K562 (cell line): ENCODE measurements around the gene GMPR2. TPM values are rescaled to one million over a fixed set of nuclear protein-coding genes. Genes with fewer than 3 reads are reported as not detected.
A peak's percentile ranks its signal among the peaks of the same experiment; 100 is the strongest.

Experiments used
- CXXC5 ChIP-seq: fragments of 250-450 bp; sonication (Bioruptor Pico); IDR thresholded peaks from 2 replicates; pipeline ENCODE4 v1.8.0; 2022; ENCODE audit warnings: inconsistent platforms, mild to moderate bottlenecking, moderate library complexity
- ETS2 ChIP-seq: IDR thresholded peaks from 2 replicates; pipeline ENCODE4 v1.6.1; 2016; ENCODE audit warnings: borderline replicate concordance, missing genetic modification characterization, mild to moderate bottlenecking, moderate library complexity, missing compliant biosample characterization; ENCODE audit not compliant: poor library complexity, severe bottlenecking
- NCOA1 ChIP-seq: fragments of 450-650 bp; IDR thresholded peaks from 2 replicates; pipeline ENCODE4 v1.6.1; 2016; ENCODE audit warnings: low read depth
- NR1H2 ChIP-seq: sonication (generic); formaldehyde crosslinking; IDR thresholded peaks from 2 replicates; pipeline ENCODE4 v1.4.0; 2020; ENCODE audit warnings: mild to moderate bottlenecking, missing genetic modification reagents
- PHTF2 ChIP-seq: fragments of 250-450 bp; sonication (Bioruptor Pico); IDR thresholded peaks from 2 replicates; pipeline ENCODE4 v1.5.0; 2021; ENCODE audit warnings: mild to moderate bottlenecking
- POLR2AphosphoS5 ChIP-seq: IDR thresholded peaks from 2 replicates; pipeline ENCODE4 v1.6.1; 2011; ENCODE audit warnings: mild to moderate bottlenecking, low read depth, low read length, moderate library complexity; ENCODE audit not compliant: control insufficient read depth, insufficient read depth
- POLR2G ChIP-seq: fragments of 200-400 bp; formaldehyde crosslinking; IDR thresholded peaks from 2 replicates; pipeline ENCODE4 v1.6.1; 2017; ENCODE audit warnings: low read depth, mild to moderate bottlenecking, antibody characterized with exemption, low read length, moderate library complexity
- POLR3A ChIP-seq: IDR thresholded peaks from 2 replicates; pipeline ENCODE4 v1.6.1; 2011; ENCODE audit warnings: borderline replicate concordance, mild to moderate bottlenecking, moderate library complexity; ENCODE audit not compliant: insufficient read length, insufficient read depth; ENCODE audit errors: extremely low read depth
- RFX5 ChIP-seq: IDR thresholded peaks from 2 replicates; pipeline ENCODE4 v1.6.1; 2011; ENCODE audit warnings: low read depth, mild to moderate bottlenecking, improper control_type of control experiment, low read length
- RNF2 ChIP-seq: sonication (generic); IDR thresholded peaks from 2 replicates; pipeline ENCODE4 v1.6.1; 2016
- SREBF2 ChIP-seq: sonication (generic); formaldehyde crosslinking; IDR thresholded peaks from 2 replicates; pipeline ENCODE4 v1.4.0; 2020; ENCODE audit warnings: mild to moderate bottlenecking, missing genetic modification reagents
- SRF ChIP-seq, 2 experiments: fragments of 250-450, 450-650 bp in 1 of 2; sonication (Bioruptor Pico) in 1 of 2; sonication (generic) in 1 of 2; formaldehyde crosslinking; IDR thresholded peaks; 2 replicates each; pipeline versions ENCODE4 v1.5.0 to v1.5.1; 2020 to 2022; ENCODE audit warnings: mild to moderate bottlenecking in 1 of 2, missing genetic modification reagents in 1 of 2
- TBL1XR1 ChIP-seq, 2 experiments: IDR thresholded peaks; 2 replicates each; pipeline ENCODE4 v1.6.1; 2012; ENCODE audit warnings: improper control_type of control experiment in 2 of 2, low read length in 2 of 2, mild to moderate bottlenecking in 1 of 2
- TFAM ChIP-seq: fragments of 250-450 bp; sonication (Bioruptor Pico); conservative IDR thresholded peaks from 2 replicates; pipeline ENCODE4 v1.5.0; 2021; ENCODE audit warnings: mild to moderate bottlenecking, moderate library complexity
- TRIM24 ChIP-seq, 2 experiments: fragments of 450-650 bp; IDR thresholded peaks; 2 replicates each; pipeline ENCODE4 v1.6.1; 2016
- XRCC5 ChIP-seq: fragments of 200-400 bp; formaldehyde crosslinking; IDR thresholded peaks from 2 replicates; pipeline ENCODE4 v1.6.1; 2017; ENCODE audit warnings: low read depth, mild to moderate bottlenecking, low read length
- ZNF12 ChIP-seq: sonication (generic); formaldehyde crosslinking; IDR thresholded peaks from 2 replicates; pipeline ENCODE4 v1.4.0; 2020; ENCODE audit warnings: mild to moderate bottlenecking, missing genetic modification reagents
- ZNF133 ChIP-seq: fragments of 250-450 bp; sonication (Bioruptor Pico); IDR thresholded peaks from 2 replicates; pipeline ENCODE4 v1.4.0; 2020; ENCODE audit warnings: mild to moderate bottlenecking
- ZSCAN29 ChIP-seq: fragments of 450-650 bp; IDR thresholded peaks from 2 replicates; pipeline ENCODE4 v1.6.1; 2017
- polyA plus RNA-seq, 8 experiments: library from polyadenylated mRNA; depleted of rRNA in 4 of 8; stranded (reverse) in 5 of 8; unstranded in 3 of 8; fragments of >200 nt; fragmentation: Nextera tagmentation in 2 of 8; fragmentation: Illumina TruSeq in 1 of 8; extraction: Ambion mirVana in 2 of 8; extraction: Trizol in 1 of 8; gene quantifications; 2 replicates each; pipeline versions ENCODE4 v1.2.1 to v1.2.3, GENCODE V29; 2011 to 2014; ENCODE audit warnings: inconsistent platforms in 1 of 8, missing spikeins in 1 of 8
- total RNA-seq, 7 experiments: library from RNA; depleted of rRNA in 6 of 7; stranded (reverse); fragments of >200 nt in 6 of 7; fragmentation: Illumina TruSeq in 2 of 7; extraction: Trizol in 2 of 7; gene quantifications; 2 replicates each; pipeline versions ENCODE4 v1.2.1 to v1.2.3, GENCODE V29; 2011 to 2021; ENCODE audit warnings: low replicate concordance in 1 of 7
- TF ChIP-seq, protein P1 (sequence below): fragments of 200-800 bp; sonication (Bioruptor generic); IDR thresholded peaks from 2 replicates; pipeline ENCODE4 v1.6.1; 2017; ENCODE audit warnings: missing genetic modification characterization, missing compliant biosample characterization
- TF ChIP-seq, protein P2 (sequence below): fragments of 250-450 bp; sonication (Bioruptor Pico); IDR thresholded peaks from 2 replicates; pipeline ENCODE4 v1.5.0; 2022; ENCODE audit warnings: mild to moderate bottlenecking
- TF ChIP-seq, protein P3 (sequence below): sonication (generic); formaldehyde crosslinking; IDR thresholded peaks from 2 replicates; pipeline ENCODE4 v1.8.1; 2023; ENCODE audit warnings: mild to moderate bottlenecking, missing genetic modification reagents

The GMPR2 gene
- total and polyA plus RNA-seq, 9 of the 15 experiments (the other 6 are each of a cell fraction or from before 2014, with no cell fraction given) = 26.4 to 67.4 (median 36.3) TPM

DNA sequence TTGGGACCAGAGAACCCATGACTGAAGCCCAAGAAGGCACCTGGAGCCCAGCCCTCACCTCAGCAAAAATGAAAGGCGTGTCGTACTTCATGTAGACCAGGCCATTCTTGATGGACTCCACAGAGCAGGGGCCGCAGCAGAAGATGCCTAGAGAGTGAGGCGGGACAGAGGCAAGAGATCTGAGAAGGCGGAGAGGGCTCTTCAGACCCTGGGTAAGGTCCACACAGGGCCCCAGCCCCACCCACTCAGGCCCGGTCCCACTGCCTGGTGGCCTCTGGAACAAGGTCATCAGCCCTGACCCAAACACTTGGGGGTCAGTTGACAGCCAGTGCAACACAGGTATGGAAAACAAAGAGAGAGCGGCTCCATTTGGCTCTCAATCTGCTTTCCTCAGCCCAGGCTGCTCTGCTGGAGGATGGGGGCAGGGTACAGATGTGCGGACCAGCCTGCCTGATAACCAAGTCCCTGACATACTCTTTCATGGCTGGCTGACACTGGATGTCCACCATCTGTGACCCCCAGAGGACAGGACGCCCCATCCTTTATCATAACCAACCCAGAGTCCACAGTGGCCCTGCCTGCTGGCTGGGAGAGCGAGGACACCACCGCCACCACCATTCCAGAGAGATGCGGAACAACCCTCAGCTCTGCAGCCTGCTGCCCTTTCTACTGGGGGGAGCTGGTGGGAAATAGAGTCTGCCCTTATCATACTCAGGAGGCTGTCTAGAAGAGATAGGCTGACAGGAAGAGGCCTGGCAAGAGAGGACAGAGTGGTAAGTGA, 23.4 kb downstream of the GMPR2 start (continued):
- TF ChIP-seq ETS2 (tag) = no peak
- no peak for TF ChIP-seq POLR3A
- TF ChIP-seq XRCC5 = no peak
- TF ChIP-seq POLR2AphosphoS5 = peak; percentile 81
- TF ChIP-seq, protein P1, sequence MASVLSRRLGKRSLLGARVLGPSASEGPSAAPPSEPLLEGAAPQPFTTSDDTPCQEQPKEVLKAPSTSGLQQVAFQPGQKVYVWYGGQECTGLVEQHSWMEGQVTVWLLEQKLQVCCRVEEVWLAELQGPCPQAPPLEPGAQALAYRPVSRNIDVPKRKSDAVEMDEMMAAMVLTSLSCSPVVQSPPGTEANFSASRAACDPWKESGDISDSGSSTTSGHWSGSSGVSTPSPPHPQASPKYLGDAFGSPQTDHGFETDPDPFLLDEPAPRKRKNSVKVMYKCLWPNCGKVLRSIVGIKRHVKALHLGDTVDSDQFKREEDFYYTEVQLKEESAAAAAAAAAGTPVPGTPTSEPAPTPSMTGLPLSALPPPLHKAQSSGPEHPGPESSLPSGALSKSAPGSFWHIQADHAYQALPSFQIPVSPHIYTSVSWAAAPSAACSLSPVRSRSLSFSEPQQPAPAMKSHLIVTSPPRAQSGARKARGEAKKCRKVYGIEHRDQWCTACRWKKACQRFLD (CRISPR knock-in tag) = peak; percentile 26; the same call in 1 of the 2 replicates
- no peak for TF ChIP-seq SRF (CRISPR knock-in tag; IDR thresholded peaks at IDR 0.05)
- no peak for TF ChIP-seq TFAM (CRISPR knock-in tag)
- TF ChIP-seq, protein P2, sequence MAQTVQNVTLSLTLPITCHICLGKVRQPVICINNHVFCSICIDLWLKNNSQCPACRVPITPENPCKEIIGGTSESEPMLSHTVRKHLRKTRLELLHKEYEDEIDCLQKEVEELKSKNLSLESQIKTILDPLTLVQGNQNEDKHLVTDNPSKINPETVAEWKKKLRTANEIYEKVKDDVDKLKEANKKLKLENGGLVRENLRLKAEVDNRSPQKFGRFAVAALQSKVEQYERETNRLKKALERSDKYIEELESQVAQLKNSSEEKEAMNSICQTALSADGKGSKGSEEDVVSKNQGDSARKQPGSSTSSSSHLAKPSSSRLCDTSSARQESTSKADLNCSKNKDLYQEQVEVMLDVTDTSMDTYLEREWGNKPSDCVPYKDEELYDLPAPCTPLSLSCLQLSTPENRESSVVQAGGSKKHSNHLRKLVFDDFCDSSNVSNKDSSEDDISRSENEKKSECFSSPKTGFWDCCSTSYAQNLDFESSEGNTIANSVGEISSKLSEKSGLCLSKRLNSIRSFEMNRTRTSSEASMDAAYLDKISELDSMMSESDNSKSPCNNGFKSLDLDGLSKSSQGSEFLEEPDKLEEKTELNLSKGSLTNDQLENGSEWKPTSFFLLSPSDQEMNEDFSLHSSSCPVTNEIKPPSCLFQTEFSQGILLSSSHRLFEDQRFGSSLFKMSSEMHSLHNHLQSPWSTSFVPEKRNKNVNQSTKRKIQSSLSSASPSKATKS (CRISPR knock-in tag) = no peak
- peak; percentile 75 for TF ChIP-seq RNF2
- TF ChIP-seq SREBF2 (CRISPR knock-in tag) = no peak
- no peak for TF ChIP-seq ZNF133
- no peak for TF ChIP-seq RFX5
- no peak for TF ChIP-seq ZSCAN29
- TF ChIP-seq NR1H2 (CRISPR knock-in tag) = no peak
- TF ChIP-seq PHTF2 = no peak
- TF ChIP-seq, protein P3, sequence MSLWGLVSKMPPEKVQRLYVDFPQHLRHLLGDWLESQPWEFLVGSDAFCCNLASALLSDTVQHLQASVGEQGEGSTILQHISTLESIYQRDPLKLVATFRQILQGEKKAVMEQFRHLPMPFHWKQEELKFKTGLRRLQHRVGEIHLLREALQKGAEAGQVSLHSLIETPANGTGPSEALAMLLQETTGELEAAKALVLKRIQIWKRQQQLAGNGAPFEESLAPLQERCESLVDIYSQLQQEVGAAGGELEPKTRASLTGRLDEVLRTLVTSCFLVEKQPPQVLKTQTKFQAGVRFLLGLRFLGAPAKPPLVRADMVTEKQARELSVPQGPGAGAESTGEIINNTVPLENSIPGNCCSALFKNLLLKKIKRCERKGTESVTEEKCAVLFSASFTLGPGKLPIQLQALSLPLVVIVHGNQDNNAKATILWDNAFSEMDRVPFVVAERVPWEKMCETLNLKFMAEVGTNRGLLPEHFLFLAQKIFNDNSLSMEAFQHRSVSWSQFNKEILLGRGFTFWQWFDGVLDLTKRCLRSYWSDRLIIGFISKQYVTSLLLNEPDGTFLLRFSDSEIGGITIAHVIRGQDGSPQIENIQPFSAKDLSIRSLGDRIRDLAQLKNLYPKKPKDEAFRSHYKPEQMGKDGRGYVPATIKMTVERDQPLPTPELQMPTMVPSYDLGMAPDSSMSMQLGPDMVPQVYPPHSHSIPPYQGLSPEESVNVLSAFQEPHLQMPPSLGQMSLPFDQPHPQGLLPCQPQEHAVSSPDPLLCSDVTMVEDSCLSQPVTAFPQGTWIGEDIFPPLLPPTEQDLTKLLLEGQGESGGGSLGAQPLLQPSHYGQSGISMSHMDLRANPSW (CRISPR knock-in tag) = no peak
- TF ChIP-seq CXXC5 (CRISPR knock-in tag) = peak; percentile 62
- no peak for TF ChIP-seq ZNF12
- peak; percentile 64; the same call in 1 of the 2 replicates for TF ChIP-seq NCOA1
- peak in 1 of 2 experiments; percentile 60; a peak in 1 of 4 replicates for TF ChIP-seq TBL1XR1 (IDR thresholded peaks at IDR 0.05; ENCODE audit: low read length in 2 of 2)
- peak; percentile 86 to 90; a peak in 3 of 4 replicates for TF ChIP-seq TRIM24 (IDR thresholded peaks at IDR 0.05)
- no peak for TF ChIP-seq POLR2G
